Testis (tissue), 3 donors: ENCODE results near the gene CDK5R2. TPM values are rescaled to one million over a fixed set of nuclear protein-coding genes. Genes with fewer than 3 reads are reported as not detected.

ENCODE experiments used
- DNase-seq: peaks from one replicate; pipeline ENCODE4 v3.0.0-alpha.2; 2019
- H3K27ac ChIP-seq, 2 donors: fragments of 200-600 bp; sonication (generic); one replicate each; pipeline ENCODE4 v1.5.1; 2019
- H3K27me3 ChIP-seq: fragments of 200-600 bp; sonication (generic); one replicate; pipeline ENCODE4 v1.5.1; 2019
- H3K36me3 ChIP-seq: fragments of 200-600 bp; sonication (generic); one replicate; pipeline ENCODE4 v1.5.1; 2017; ENCODE audit warnings: low read depth; ENCODE audit errors: missing control alignments
- H3K4me1 ChIP-seq: fragments of 200-600 bp; sonication (generic); one replicate; pipeline ENCODE4 v1.5.1; 2019
- H3K4me3 ChIP-seq, 2 donors: fragments of 200-600 bp; sonication (generic); one replicate each; pipeline ENCODE4 v1.5.1; 2017 to 2019
- H3K9me3 ChIP-seq: fragments of 200-600 bp; sonication (generic); one replicate; pipeline ENCODE4 v1.5.1; 2017
- POLR2A ChIP-seq: fragments of 450-650 bp; IDR thresholded peaks from one replicate; pipeline ENCODE4 v1.6.1; 2017; ENCODE audit warnings: antibody characterized with exemption, mild to moderate bottlenecking, moderate library complexity
- WGBS, 2 donors: methylation state at CpG; one replicate each; pipeline ENCODE4 v1.1.5; 2018; 5-methylcytosine and 5-hydroxymethylcytosine counted together
- intact Hi-C: fragments of 100-400 bp; cut with DNase I; formaldehyde crosslinking; loops from one replicate; pipeline ENCODE4 v1.15.1; 2023; ENCODE audit warnings: low total_unique reads
- polyA plus RNA-seq: library from polyadenylated mRNA; stranded (reverse); fragments of 350-450 nt; fragmentation: Illumina TruSeq; extraction: RNeasy Lipid Tissue Mini Kit (QIAGEN cat#74804); gene quantifications from one replicate; pipeline ENCODE4 v1.2.3, GENCODE V29; 2014; ENCODE audit warnings: low read depth, low replicate concordance; ENCODE audit not compliant: insufficient read depth
- total RNA-seq, 2 donors: library from RNA; depleted of rRNA; stranded (reverse); fragments of >200 nt; gene quantifications; one replicate each; pipeline ENCODE4 v1.2.3, GENCODE V29; 2016
- TF ChIP-seq, protein P1 (sequence below), 3 experiments: fragments of 450-650 bp in 2 of 3; fragments of 200-600 bp in 1 of 3; sonication (generic) in 1 of 3; IDR thresholded peaks; one replicate each; pipeline ENCODE4 v1.5.1; 2016 to 2019; ENCODE audit warnings: antibody characterized with exemption in 3 of 3, mild to moderate bottlenecking in 2 of 3, moderate library complexity in 1 of 3

CDK5R2 gene
- total and polyA plus RNA-seq, 3 donors from 2014 or later = 0.83 to 1.6 (median 1.2) TPM

DNA sequence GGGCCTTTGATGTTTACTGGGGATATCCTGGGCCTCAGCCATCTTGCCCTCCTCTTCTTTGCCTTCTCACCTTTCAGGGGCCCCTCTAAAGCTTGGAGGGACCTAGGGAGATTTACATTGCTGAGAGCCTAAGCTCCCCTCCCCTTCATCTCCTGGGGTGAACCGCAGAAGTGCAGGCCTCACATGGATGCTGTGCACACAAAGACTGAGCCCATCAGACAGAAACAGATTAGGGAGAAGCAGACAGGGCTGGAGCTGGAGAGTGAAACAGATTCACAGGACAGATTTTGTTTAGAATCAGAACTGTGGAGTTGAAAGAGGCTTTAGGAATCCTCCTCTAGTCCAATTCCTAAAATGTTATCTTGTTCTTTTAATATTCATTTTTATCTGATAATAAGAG, 3.4 kb upstream of the CDK5R2 start:
- Histone ChIP-seq H3K9me3 (no peaks in the 10 kb centered on the region), H3K36me3 (no peaks in the 10 kb centered on the region), H3K27ac (no peak overlapping the region), H3K27me3 (no peaks in the 10 kb centered on the region), H3K4me1 (no peaks in the 10 kb centered on the region), H3K4me3 (no peak overlapping the region)
- WGBS, 2 donors = 39 to 61% methylated on average over 1 of the region's 1 CpG
- intact Hi-C loops = no loop called here
- TF ChIP-seq POLR2A = no peak
- TF ChIP-seq, protein P1, sequence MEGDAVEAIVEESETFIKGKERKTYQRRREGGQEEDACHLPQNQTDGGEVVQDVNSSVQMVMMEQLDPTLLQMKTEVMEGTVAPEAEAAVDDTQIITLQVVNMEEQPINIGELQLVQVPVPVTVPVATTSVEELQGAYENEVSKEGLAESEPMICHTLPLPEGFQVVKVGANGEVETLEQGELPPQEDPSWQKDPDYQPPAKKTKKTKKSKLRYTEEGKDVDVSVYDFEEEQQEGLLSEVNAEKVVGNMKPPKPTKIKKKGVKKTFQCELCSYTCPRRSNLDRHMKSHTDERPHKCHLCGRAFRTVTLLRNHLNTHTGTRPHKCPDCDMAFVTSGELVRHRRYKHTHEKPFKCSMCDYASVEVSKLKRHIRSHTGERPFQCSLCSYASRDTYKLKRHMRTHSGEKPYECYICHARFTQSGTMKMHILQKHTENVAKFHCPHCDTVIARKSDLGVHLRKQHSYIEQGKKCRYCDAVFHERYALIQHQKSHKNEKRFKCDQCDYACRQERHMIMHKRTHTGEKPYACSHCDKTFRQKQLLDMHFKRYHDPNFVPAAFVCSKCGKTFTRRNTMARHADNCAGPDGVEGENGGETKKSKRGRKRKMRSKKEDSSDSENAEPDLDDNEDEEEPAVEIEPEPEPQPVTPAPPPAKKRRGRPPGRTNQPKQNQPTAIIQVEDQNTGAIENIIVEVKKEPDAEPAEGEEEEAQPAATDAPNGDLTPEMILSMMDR (IDR thresholded peaks at IDR 0.05) = no peak
- no peak for DNase-seq

DNA sequence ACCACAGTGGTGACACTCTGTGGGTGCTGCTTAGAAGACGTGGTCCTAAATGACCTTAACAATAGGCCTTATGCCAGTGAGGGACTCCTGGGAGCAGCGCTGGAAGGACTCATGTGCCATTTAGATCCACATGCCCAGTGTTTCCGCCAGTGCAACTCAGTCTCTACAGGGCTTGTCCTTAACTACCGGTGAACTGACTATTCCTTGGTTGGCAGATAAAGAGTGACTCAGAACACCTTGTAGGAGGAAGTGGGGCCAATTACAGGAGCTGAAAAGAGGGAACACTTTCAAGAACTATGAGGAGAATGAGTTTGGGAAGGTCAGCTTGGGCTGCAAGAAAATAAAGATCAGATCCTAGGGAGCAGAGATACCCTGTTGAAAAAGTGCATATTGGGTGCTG, 1.8 kb upstream of the CDK5R2 start:
- Histone ChIP-seq H3K27ac (no peak overlapping the region), H3K4me3 (no peak overlapping the region), H3K4me1 (no peaks in the 10 kb centered on the region), H3K36me3 (no peaks in the 10 kb centered on the region), H3K27me3 (no peaks in the 10 kb centered on the region), H3K9me3 (no peaks in the 10 kb centered on the region)
- DNase-seq = no peak
- TF ChIP-seq, protein P1 (IDR thresholded peaks at IDR 0.05) = no peak
- no peak for TF ChIP-seq POLR2A
- WGBS, 2 donors = 86 to 92% methylated on average over 4 of the region's 4 CpGs
- intact Hi-C loops = no loop called here

DNA sequence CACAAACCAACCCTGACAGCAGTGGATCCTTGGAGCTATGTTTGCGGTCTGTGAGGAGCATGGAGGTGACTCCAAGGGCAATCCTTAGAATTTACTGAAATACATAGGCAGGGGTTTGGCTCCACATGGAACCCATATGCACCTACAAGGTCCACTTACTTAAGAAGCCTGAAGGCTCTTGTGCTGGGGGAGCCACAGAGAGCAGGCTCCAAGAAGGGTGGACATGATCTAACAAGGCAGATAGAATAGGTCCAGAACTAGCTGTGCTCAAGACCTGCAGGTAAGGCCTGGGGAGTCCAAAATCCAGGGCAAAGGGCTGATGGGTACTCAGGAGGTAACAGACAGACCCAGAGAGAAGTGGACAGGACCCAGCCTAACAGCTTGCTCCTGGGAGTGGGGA, 1.2 kb upstream of the CDK5R2 start:
- no peak overlapping the region for H3K4me3 ChIP-seq
- H3K9me3 ChIP-seq = no peaks in the 10 kb centered on the region
- no peak for DNase-seq
- no peak overlapping the region for H3K27ac ChIP-seq
- no peaks in the 10 kb centered on the region for H3K27me3 ChIP-seq
- intact Hi-C loops = no loop called here
- TF ChIP-seq, protein P1 (IDR thresholded peaks at IDR 0.05) = no peak
- no peak for TF ChIP-seq POLR2A
- 90 to 100% methylated on average over 1 of the region's 1 CpG for WGBS, 2 donors
- no peaks in the 10 kb centered on the region for H3K36me3 ChIP-seq
- H3K4me1 ChIP-seq = no peaks in the 10 kb centered on the region

DNA sequence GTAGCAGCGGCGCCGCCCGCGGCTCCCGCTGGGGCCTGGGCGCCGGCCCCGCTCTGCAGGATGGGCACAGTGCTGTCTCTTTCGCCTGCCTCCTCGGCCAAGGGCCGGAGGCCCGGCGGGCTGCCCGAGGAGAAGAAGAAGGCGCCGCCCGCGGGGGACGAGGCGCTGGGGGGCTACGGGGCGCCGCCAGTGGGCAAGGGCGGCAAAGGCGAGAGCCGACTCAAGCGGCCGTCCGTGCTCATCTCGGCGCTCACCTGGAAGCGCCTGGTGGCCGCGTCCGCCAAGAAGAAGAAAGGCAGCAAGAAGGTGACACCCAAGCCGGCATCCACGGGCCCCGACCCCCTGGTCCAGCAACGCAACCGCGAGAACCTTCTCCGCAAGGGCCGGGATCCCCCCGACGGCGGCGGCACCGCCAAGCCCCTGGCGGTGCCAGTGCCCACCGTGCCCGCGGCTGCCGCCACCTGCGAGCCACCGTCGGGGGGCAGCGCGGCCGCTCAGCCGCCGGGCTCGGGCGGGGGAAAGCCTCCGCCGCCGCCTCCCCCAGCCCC, 369 bp downstream of the CDK5R2 start:
- Histone ChIP-seq H3K36me3 (no peaks in the 10 kb centered on the region), H3K4me3 (peak overlapping the region; percentile 42 to 52), H3K9me3 (no peaks in the 10 kb centered on the region), H3K27me3 (no peaks in the 10 kb centered on the region), H3K4me1 (no peaks in the 10 kb centered on the region), H3K27ac (no peak overlapping the region)
- TF ChIP-seq, protein P1 (IDR thresholded peaks at IDR 0.05) = no peak
- no peak for TF ChIP-seq POLR2A
- DNase-seq = no peak
- intact Hi-C loops = no loop called here
- 1% methylated on average over 44 of the region's 67 CpGs; no CpG with 5 or more reads in 1 of the 2 donors for WGBS, 2 donors
